ENCODE measurements around the gene DPP8.

The DPP8 gene

DNA sequence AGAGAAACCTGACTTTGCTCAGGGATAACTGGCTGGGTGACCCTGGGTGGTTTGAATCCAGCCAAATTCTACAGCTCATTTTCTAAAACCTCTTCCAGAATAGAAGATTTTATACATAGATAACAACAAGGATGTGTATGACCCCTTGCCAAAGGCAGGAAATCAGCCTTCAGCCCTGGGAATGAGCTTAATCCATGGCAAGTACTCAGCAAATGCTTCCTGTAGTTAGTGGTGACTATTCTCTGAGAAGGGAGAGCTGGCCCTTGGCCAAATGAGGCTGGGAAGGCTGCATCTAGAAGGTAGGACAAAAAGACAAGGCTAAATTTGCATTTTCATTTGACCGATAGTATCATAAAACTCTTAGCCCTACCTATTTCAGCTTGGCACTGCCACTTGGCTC is 8.1 kb upstream of the DPP8 start:
- Histone ChIP-seq H3K4me1 (ENCODE audit: insufficient read depth, low read length) (peaks cover 6% of the 10 kb centered on the region), H3K27me3 (ENCODE audit: insufficient read depth, low read length, poor library complexity) (no peaks in the 10 kb centered on the region), H3K27ac (ENCODE audit: low read length) (no peak overlapping the region), H3K4me3 (ENCODE audit: low read depth in 1 of 2, low read length in 2 of 2) (no peak overlapping the region), H3K36me3 (ENCODE audit: insufficient read depth, low read length) (no peaks in the 10 kb centered on the region; the same call in 1 of the 2 replicates), H3K9ac (ENCODE audit: low read depth, low read length) (no peak overlapping the region), H2AFZ (ENCODE audit: low read depth, low read length) (no peak overlapping the region), H4K20me1 (ENCODE audit: insufficient read depth, low read length) (no peaks in the 10 kb centered on the region), H3K4me2 (ENCODE audit: insufficient read depth, low read length) (no peak overlapping the region), H3K79me2 (ENCODE audit: insufficient read depth, low read length) (peaks cover 7% of the 10 kb centered on the region), H3K9me3 (ENCODE audit: insufficient read depth, low read length, severe bottlenecking) (no peaks in the 10 kb centered on the region)
- ATAC-seq (ENCODE audit: insufficient read depth, low read depth) (no peak), DNase-seq (no peak)
- TF ChIP-seq EZH2 (IDR thresholded peaks at IDR 0.05; ENCODE audit: borderline replicate concordance, low read depth, low read length, severe bottlenecking): no peak
- TF ChIP-seq CTCF (IDR thresholded peaks at IDR 0.05; ENCODE audit: borderline replicate concordance, extremely low read depth, low read length, poor library complexity, severe bottlenecking): no peak

DNA sequence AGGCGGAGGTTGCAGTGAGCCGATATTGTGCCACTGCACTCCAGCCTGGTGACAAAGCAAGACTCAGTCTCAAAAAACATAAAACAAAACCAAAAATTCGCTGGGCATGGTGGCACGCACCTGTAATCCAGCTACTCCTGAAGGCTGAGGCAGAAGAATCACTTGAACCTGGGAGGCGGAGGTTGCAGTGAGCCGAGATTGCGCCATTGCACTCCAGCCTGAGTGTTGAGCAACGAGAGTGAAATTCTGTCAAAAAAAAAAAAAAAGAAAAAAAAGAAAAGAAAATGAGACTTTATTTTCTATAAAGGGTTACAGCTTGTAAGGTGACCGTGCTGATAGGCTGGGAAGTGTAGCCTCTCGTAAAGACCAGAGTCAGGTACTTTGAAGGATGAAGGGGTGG is 6.7 kb upstream of the DPP8 start:
- H3K36me3 ChIP-seq (ENCODE audit: insufficient read depth, low read length): no peaks in the 10 kb centered on the region
- no peak for DNase-seq
- ATAC-seq (ENCODE audit: insufficient read depth, low read depth): no peak
- TF ChIP-seq EZH2 (IDR thresholded peaks at IDR 0.05; ENCODE audit: borderline replicate concordance, low read depth, low read length, severe bottlenecking) (no peak), CTCF (IDR thresholded peaks at IDR 0.05; ENCODE audit: borderline replicate concordance, extremely low read depth, low read length, poor library complexity, severe bottlenecking) (no peak)
- H3K27me3 ChIP-seq (ENCODE audit: insufficient read depth, low read length, poor library complexity): no peaks in the 10 kb centered on the region
- H3K79me2 ChIP-seq (ENCODE audit: insufficient read depth, low read length): no peaks in the 10 kb centered on the region
- H4K20me1 ChIP-seq (ENCODE audit: insufficient read depth, low read length): no peaks in the 10 kb centered on the region
- H3K4me3 ChIP-seq (ENCODE audit: low read depth in 1 of 2, low read length in 2 of 2): no peak overlapping the region
- no peaks in the 10 kb centered on the region for H3K4me1 ChIP-seq (ENCODE audit: insufficient read depth, low read length)
- no peak overlapping the region for H3K27ac ChIP-seq (ENCODE audit: low read length)
- no peak overlapping the region for H3K4me2 ChIP-seq (ENCODE audit: insufficient read depth, low read length)
- no peak overlapping the region for H3K9ac ChIP-seq (ENCODE audit: low read depth, low read length)
- H3K9me3 ChIP-seq (ENCODE audit: insufficient read depth, low read length, severe bottlenecking): no peaks in the 10 kb centered on the region
- no peak overlapping the region for H2AFZ ChIP-seq (ENCODE audit: low read depth, low read length)

DNA sequence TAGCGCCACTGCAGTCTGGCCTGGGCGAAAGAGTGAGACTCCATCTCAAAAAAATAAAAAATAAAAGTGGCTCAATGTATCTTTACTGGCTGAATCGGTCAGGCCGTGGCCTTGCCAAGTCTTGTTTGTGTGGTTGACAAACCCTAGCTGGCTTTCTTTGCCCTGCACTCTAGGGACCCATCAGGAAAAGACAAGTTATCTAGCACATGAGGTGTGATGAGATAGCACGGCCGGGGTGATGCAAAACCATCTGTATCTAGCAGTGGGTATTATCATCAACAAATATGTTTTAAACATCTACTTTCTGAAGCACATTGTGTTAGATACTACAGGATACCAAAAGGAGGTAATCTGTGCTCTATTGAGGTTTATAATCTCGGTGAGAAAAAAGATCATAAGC is 3.9 kb upstream of the DPP8 start:
- Histone ChIP-seq H3K27ac (ENCODE audit: low read length) (no peak overlapping the region), H3K36me3 (ENCODE audit: insufficient read depth, low read length) (no peaks in the 10 kb centered on the region; the same call in 1 of the 2 replicates), H3K4me2 (ENCODE audit: insufficient read depth, low read length) (no peak overlapping the region), H3K4me3 (ENCODE audit: low read depth in 1 of 2, low read length in 2 of 2) (no peak overlapping the region), H4K20me1 (ENCODE audit: insufficient read depth, low read length) (peaks cover 10% of the 10 kb centered on the region), H3K9me3 (ENCODE audit: insufficient read depth, low read length, severe bottlenecking) (no peaks in the 10 kb centered on the region), H3K79me2 (ENCODE audit: insufficient read depth, low read length) (peaks cover 12% of the 10 kb centered on the region), H3K4me1 (ENCODE audit: insufficient read depth, low read length) (peaks cover 14% of the 10 kb centered on the region), H3K9ac (ENCODE audit: low read depth, low read length) (no peak overlapping the region), H2AFZ (ENCODE audit: low read depth, low read length) (no peak overlapping the region), H3K27me3 (ENCODE audit: insufficient read depth, low read length, poor library complexity) (no peaks in the 10 kb centered on the region)
- ATAC-seq (ENCODE audit: insufficient read depth, low read depth): no peak
- TF ChIP-seq CTCF (IDR thresholded peaks at IDR 0.05; ENCODE audit: borderline replicate concordance, extremely low read depth, low read length, poor library complexity, severe bottlenecking) (no peak), EZH2 (IDR thresholded peaks at IDR 0.05; ENCODE audit: borderline replicate concordance, low read depth, low read length, severe bottlenecking) (no peak)
- DNase-seq: no peak

Data from DND-41 (cell line).